GM12873 (cell line): Measurements from ENCODE around the gene KRTAP10-3.
"Not testable (repeated sequence)": the region's sequence is repeated elsewhere in the genome, so short reads cannot be mapped to it uniquely, and the experiment has no call there.

Experiments
- TF ChIP-seq, protein P1 (sequence below): IDR thresholded peaks from 2 replicates; pipeline ENCODE4 v1.5.1; 2012; ENCODE audit warnings: low read depth, mild to moderate bottlenecking, moderate library complexity, low read length, control low read depth; ENCODE audit not compliant: insufficient read depth; ENCODE audit errors: missing control alignments

The KRTAP10-3 gene

DNA sequence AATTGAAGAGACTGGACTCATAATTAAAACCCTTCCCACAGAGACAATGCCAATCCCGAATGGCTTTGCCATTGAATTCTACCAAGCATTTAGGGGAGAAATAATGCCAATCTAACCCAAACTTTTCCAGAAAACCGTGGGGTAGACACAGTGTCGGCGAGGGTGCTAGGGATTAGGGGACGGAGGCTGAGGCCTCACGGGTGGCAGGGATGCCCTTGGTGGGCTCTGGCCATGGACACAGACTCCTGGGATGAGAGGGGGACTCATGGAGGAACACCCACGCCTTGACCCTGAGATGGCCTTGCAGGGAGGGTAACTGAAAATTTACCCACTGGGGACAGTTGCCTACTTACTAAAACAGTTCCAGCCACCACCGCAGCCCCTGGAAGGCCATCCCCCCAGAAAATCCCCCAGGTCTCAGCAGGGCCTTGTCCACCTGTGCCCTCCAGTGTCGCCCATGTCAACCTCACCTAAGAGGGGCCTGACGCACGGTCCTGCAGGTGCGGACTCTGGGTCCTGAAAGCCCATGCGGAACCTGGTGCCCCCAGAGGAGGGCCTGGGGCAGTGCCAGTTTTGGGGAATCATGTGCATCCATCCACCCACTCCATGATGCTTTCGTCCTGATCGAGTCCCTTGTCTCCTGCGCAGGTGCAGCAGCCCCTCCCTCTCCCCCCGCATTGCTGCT lies 19.9 kb upstream of the KRTAP10-3 start:
- TF ChIP-seq, protein P1, sequence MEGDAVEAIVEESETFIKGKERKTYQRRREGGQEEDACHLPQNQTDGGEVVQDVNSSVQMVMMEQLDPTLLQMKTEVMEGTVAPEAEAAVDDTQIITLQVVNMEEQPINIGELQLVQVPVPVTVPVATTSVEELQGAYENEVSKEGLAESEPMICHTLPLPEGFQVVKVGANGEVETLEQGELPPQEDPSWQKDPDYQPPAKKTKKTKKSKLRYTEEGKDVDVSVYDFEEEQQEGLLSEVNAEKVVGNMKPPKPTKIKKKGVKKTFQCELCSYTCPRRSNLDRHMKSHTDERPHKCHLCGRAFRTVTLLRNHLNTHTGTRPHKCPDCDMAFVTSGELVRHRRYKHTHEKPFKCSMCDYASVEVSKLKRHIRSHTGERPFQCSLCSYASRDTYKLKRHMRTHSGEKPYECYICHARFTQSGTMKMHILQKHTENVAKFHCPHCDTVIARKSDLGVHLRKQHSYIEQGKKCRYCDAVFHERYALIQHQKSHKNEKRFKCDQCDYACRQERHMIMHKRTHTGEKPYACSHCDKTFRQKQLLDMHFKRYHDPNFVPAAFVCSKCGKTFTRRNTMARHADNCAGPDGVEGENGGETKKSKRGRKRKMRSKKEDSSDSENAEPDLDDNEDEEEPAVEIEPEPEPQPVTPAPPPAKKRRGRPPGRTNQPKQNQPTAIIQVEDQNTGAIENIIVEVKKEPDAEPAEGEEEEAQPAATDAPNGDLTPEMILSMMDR, result no peak

GRCh38 chr21:44576025-44576420 lies 17.4 kb upstream of the KRTAP10-3 start:
- TF ChIP-seq, protein P1, result no peak

DNA sequence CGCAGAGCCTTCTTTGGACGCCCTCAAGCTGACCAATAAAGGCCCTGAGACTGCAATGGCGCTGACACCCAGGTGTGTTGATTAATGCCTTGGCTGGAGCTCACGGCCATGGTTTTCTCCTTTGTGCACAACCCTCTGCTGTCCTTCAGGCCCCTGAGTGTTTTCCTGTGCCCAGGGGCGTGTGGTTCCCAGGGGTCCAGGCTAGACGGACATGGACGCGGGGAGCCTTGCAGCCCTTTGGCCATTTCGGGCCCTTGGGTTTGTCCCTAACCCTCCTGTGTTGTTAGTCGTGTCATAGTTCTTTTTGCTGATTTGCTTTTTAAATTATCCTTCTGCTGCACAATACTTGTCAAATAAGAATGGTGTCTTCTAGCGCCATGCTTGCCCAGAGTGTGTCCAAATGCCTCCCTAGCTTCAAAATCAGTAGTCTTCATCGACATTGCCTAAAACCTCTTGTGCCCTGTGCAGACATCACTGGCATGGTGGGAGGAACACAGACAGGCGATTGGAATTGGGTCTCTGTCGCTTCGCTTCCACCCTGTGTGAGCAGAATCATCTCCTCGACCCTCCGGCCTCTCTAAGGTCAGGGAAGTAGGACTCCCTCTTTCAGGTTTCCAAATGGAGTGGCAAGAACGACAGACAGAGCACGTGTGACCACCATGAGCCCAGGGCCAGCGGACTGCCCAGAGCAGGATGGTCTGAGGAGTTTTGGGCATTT lies 16.9 kb upstream of the KRTAP10-3 start:
- TF ChIP-seq, protein P1, result no peak

DNA sequence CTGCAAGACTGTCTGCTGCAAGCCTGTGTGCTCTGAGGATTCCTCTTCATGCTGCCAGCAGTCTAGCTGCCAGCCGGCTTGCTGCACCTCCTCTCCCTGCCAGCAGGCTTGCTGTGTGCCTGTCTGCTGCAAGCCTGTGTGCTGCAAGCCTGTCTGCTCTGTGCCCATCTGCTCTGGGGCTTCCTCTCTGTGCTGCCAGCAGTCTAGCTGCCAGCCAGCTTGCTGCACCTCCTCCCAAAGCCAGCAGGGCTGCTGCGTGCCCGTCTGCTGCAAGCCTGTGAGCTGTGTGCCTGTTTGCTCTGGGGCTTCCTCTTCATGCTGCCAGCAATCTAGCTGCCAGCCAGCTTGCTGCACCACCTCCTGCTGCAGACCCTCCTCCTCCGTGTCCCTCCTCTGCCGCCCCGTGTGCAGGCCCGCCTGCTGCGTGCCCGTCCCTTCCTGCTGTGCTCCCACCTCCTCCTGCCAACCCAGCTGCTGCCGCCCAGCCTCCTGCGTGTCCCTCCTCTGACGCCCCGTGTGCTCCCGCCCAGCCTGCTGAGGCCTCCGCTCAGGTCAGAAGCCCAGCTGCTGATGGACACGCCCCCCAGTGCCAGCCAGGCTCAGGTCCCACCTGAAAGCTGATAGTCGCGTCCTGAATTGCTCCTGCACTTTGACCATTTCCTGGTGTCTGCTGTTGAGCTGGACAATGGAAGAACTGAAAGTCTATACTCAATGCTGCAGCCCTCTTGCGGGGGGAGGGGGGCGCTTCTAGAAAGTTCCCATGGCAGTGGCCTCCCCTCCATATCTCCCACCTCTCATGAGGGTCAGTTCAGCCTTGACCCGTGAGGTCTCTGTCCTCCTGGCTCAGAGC lies 16.1 kb upstream of the KRTAP10-3 start:
- TF ChIP-seq, protein P1, result peak; percentile 6

DNA sequence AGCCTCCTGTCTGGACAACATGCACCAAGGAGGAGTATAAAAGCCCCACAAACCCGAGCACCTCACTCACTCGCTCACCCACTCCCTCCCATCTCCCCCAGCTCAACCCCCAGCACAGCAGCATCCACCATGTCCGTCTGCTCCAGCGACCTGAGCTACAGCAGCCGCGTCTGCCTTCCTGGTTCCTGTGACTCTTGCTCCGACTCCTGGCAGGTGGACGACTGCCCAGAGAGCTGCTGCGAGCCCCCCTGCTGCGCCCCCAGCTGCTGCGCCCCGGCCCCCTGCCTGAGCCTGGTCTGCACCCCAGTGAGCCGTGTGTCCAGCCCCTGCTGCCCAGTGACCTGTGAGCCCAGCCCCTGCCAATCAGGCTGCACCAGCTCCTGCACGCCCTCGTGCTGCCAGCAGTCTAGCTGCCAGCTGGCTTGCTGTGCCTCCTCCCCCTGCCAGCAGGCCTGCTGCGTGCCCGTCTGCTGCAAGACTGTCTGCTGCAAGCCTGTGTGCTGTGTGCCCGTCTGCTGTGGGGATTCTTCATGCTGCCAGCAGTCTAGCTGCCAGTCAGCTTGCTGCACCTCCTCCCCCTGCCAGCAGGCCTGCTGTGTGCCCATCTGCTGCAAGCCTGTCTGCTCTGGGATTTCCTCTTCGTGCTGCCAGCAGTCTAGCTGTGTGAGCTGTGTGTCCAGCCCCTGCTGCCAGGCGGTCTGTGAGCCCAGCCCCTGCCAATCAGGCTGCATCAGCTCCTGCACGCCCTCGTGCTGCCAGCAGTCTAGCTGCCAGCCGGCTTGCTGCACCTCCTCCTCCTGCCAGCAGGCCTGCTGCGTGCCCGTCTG lies 15.2 kb upstream of the KRTAP10-3 start, which contains the start of gene KRTAP10-4:
KRTAP10-4 (plus strand) TSS at position 100 of the 827 bp plus-strand sequence; CDS start at position 130, 30 bp downstream.
- TF ChIP-seq, protein P1, result not testable (repeated sequence)

GRCh38 chr21:44572959-44573583 lies 14.5 kb upstream of the KRTAP10-3 start:
- TF ChIP-seq, protein P1, result no peak
